GM18511 (cell line): ENCODE measurements around the gene SYNE4.
"Not testable (repeated sequence)": the region's sequence is repeated elsewhere in the genome, so short reads cannot be mapped to it uniquely, and the experiment has no call there.

ENCODE experiments used
- ATAC-seq: cut with Tn5 transposase; IDR thresholded peaks from one replicate; pipeline ENCODE4 v1.9.1; 2021; ENCODE audit warnings: mild to moderate bottlenecking, moderate library complexity; ENCODE audit not compliant: unreplicated experiment

SYNE4 gene

DNA sequence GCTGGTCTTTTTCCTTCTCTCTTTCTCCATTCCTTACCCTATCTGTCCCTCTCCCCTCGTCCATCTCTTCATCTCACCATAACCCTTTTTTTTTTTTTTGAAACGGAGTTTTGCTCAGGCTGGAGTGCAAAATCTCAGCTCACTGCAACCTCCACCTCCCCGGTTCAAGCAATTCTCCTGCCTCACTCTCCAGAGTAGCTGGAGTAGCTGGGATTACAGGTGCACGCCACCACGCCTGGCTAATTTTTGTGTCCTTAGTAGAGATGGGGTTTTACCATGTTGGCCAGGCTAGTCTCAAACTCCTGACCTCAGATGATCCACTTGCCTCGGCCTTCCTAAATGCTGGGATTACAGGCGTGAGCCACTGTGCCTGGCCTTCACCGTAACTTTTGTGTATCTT, 51.2 kb downstream of the SYNE4 start:
- not testable (repeated sequence) for ATAC-seq

DNA sequence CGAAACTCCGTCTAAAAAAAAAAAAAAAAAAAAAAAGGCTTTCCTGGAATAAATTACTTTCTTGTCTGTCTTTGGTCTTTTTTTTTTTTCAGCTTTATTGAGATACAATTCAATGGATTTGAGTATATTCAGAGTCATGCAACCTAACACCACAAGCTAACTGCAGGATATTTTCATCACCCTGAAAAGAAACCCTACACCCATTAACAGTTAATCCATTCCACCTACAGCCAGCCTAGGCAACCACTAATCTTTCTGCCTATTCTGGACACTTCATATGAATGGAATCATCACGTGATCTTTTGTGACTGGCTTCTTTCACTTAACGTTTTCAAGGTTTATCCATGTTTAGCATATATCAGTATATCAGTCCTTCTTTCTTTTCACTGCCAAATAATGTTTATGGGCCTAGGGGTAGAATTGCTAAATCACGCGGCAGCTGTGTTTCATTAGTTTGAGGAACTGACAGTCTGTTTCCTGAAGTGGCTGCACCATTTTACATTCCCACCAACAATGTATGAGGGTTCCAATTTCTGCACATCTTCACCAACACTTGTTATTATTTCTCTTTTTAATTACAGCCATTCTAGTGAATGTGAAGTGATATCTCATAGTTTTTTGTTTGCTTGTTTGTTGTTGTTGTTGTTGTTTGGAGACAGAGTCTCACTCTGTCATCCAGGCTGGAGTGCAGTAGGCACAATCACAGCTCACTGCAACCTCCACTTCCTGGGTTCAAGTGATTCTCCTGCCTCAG, 52.6 kb downstream of the SYNE4 start:
- no peak for ATAC-seq
